HG03520 (cell line): ENCODE results near the gene OPCML.

ENCODE experiments used
- ATAC-seq: cut with Tn5 transposase; IDR thresholded peaks from one replicate; pipeline ENCODE4 v1.9.1; 2021; ENCODE audit warnings: mild to moderate bottlenecking, moderate library complexity; ENCODE audit not compliant: unreplicated experiment

Gene OPCML

DNA sequence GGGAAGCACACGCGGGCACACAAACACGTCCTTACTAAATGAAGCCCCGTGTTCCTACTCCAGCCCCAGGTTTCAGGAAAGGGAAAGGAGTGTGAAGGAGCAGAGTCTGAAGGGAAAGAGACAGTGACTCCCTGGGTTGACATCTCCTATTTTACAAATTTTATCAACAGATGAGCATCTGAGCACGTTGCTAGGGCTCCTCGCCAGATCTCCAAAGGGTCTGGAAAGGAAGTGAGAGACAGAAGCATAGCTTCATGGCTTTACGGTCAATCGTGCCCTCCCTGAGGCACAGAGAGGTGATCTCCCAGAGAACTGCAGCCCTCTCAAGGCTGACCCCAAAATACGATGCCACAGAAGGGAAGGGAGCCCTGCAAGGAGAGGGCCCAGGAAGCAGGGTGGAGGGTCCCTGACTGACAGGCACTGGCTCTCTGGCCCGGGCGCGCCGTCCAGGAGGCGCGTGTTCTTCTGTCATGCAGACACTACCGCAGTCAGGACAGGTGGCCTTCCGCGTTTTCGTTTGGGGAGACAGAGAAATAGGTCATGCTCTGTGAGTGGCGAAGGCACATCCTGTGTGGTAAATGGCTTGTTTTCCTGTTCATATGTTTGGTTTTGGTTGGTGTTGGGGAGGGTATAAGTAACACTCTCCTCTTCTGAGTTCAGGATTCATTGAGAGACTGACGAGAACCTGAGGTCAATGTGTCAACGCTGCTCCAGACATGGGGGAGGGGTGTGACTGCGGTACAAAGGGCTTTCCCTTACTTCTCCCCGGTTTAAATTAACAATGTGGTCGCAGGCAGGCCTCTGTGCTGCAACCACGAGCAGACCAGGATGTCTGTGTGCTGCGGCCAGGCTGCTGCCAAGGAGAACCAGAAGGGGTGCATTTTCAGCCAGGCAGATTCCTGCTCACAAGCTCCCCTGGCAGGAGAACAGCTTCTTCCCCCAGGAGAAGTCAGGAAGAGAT is 813.3 kb downstream of the OPCML start:
- ATAC-seq = no peak

DNA sequence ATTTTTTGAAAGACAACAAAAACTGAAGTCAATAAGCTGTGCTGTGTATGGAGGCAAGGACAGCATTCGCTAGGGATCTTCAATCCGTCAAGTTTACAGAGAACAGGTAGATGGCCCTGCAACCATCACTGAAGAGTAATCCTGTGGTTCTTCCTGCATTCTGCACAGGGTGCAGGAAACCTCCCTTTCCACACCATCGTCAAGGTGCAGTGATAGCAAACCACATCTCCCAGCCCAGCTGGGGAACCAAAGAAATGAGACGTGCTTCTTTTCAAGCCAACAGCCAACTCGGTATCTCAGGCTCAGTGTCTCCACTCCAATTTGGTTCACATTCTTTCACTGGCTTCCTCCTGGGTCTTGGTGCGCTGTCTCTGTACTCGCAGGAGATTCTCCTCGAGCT is 814.5 kb downstream of the OPCML start:
- no peak for ATAC-seq

DNA sequence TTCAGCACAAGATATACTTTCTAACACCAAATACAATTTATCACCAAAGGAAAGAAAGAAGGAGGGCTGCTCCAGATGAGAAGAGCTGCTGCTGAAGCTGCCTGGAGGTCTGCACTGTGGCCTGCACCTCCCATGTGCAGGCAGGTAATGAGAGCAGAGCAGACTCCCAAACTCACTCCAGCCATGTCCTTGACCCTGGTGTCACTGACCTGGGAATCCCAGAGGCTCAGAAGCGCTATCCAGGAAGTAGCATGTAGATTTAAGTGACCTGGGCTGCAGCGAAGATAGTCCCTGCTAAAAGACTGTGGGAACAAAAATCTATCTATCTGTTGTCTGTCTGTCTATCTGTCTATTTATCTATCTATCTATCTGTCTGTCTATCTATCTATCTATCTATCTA is 816.3 kb downstream of the OPCML start:
- no peak for ATAC-seq

GRCh38 chr11:132714859-132715440 is 817.4 kb downstream of the OPCML start:
- ATAC-seq = no peak

DNA sequence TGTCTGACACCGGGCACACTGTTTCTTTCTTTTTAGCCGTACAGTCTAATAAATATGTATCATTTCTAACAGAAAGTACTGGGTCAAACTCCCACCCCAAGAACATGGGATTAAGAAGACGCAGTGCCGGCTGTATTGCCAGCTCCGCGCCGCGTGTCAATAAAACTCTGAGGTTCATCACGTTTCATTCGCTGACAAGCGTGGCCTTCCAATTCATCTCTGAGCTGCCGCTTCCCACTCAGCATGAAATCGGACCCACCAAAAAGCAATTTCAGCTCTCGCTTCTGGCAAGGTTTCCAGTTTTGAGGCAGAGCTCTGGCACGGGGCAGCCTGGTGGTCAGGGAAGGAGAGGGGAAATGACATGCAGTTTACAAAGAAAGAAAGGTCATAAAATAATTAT is 819.8 kb downstream of the OPCML start:
- ATAC-seq = no peak

GRCh38 chr11:132704781-132705375 is 827.4 kb downstream of the OPCML start:
- ATAC-seq = no peak

GRCh38 chr11:132692891-132693290 is 839.4 kb downstream of the OPCML start:
- ATAC-seq = no peak

DNA sequence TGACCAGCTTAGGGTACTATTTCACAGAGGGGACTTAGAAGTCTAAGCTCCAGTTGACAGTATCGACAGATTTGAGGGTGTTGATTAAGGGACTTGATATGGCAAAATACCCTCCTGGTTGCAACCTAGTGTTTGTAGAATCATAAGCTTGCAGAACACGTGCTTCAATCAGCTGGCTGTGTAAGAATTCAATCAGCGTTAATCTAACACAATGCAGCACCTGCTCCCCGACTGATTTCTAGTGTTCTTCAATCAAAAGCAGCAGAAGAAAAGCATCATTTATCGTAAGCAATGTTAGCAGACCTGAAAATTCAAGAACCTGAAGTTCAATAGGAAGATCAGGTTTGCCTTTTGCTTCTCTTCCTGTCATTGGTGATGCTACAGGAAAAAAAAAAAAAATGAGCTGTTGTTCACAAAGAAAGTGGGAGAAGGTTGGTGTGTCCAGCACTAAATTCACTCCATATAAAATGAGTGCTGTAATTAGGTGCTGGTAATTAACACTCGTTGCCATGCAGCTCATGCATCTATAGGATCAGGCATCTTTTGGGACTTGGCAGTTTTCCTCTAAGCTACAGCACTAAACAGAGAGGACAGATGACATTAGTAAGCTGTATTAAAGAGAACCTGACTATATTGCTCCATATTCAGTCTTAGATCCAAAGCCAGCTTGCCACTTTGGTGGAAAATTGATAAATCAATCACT is 840.3 kb downstream of the OPCML start:
- no peak for ATAC-seq

GRCh38 chr11:132686886-132687285 is 845.4 kb downstream of the OPCML start:
- no peak for ATAC-seq

DNA sequence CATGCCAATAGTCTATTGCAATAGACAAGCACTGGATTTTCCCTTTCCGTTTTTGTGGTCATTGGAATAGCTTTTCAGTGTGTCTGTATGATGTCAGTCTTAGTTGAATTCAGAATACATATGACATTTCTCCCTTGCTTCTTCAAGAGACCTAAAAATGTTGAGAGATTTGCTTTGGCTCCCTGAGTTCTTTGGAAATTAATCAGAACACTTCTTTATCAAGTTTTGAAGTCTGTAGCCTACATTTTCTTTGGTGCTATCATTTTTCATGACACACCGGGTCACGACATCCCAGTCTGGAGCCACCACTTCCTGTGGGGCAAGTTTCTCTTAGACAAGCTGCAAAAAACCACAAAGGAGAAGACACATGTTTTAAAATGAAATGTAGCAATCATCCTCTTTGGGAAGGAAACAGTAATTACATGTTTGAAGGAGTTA is 847.1 kb downstream of the OPCML start:
- ATAC-seq = no peak

GRCh38 chr11:132683602-132684001 is 848.7 kb downstream of the OPCML start:
- no peak for ATAC-seq

DNA sequence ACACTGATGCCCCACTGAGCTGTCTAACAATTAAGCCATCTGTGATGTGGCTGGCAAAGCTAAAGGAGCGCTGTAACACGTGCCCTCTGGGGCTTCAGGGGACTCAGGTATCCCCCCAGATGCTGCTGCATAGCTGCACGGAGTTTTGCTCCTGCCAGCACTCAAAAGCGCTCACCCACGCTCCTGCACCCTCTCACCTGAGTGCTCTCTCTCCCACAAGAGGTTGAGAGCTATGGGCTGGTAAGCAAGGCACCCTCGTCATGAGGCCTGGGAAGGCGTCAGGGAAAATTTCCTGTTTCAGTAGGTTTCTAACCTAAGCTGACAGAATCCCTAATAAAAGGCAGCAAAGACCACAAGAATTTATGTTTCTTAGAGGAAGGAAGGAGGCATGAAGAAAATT is 850.3 kb downstream of the OPCML start:
- ATAC-seq = no peak

DNA sequence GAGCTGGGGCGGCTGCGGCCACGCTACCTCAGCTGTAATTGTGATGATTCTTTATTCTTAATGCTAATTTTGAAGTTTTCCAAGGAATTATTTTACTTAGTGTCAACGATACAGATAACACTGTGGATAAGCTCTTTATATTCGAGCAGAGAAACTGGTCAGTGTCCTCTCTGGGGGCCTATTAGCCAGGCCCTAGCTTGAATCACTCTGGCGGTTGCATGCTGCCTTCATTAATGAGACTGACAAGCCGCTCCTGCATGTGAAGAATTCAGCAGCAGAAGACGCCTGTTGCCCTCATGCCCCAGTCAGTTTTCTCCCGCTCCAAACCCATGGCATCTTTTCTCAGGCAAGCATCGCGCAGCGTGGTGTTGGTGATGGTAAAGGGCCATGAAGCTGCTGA is 851.7 kb downstream of the OPCML start:
- no peak for ATAC-seq

DNA sequence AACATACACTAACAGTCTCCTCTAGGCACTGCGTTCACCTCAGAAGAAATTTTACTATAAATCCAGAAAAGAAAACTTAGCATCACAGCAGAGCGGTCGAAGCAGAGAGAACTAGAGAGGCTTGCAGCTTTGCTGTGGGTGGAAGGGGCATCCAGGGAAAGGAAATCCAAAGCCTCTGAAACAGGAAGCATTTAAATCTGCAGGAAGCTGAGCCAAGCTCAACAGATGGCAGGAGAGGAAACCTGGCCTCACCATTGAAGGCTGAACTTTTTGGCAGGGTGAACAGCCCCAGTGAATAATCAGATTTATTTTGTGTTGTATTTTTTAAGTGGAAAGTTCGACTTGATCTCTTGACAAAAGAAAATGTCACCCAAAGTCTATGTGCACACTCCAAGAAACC is 858.1 kb downstream of the OPCML start:
- ATAC-seq = no peak

- no peak for ATAC-seq
These were observed 860.4 kb downstream of the OPCML start for GRCh38 chr11:132671851-132672370.

DNA sequence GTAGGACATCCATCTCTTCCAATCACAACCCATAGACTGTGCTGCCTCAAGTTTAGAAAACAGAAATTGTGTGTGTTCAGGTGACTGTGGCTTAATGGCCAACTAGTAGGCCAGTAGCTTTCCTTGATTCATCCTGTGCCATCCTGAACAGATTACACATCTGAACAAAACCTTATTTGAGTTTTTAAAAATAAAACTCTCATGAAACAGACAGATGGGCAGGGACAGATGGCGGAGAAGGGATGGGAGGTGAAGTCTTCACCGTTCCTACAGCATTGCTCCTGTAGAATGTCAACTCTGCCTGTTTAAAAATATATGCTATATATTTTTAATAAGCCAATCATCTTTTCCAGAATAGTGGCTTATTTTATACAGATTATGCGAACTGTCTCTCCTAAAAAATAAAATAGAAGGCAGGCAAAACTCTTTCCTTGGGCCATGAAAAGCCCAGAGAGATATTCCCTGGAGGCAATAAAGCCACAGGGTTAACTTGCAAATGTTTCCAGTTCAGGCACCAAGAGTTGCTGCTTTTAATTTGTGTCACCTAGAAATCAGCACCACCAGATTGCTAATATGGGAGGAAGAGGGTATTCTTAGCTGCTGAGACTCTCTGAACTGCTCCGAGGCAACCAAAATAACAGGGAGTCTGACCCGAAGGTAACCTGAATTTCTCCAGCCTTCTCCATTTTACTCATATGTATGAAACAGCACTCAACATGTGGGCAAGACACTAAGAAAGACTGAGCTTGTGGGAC is 861.2 kb downstream of the OPCML start:
- no peak for ATAC-seq

- no peak for ATAC-seq
These were observed 862.4 kb downstream of the OPCML start for GRCh38 chr11:132669949-132670348.

DNA sequence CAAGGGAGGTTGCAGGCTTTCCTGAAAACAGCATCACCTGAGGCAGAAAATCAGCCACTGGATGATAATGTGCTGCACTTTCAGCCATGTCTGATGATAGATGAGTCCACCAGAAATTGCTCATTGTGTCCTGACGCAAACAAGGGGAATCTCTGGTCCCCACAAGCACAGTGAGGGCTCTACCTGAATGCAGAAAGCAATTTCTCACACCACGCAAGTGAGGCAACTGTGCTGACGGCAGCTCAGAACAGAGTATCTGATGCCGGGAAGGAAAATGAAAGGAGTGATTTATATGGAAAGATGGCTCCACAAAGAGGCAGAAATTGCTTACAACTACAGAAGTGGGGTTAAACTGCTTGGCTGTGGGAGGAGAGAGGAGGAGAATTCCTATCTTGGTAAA is 867.1 kb downstream of the OPCML start:
- ATAC-seq = no peak

DNA sequence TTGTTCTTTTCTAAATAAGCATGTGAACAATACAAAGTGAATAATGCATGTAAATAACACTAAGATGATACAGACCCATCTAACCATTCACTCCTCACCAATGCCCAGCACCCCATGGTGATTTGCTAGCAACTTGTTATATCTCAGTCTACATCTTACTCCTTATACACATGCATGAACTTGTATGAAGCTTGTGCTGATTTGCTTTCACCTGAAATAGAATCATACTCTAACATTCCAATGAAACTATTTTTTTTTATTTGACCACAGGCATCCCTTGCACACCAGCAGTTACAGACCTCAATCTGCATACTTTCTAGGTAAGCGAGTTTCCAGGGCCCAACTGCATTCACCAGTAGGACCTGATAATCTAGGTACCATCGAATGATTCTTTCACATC is 873.6 kb downstream of the OPCML start:
- no peak for ATAC-seq

- ATAC-seq = no peak
These were observed 874.3 kb downstream of the OPCML start for GRCh38 chr11:132658004-132658403.
